Gastroesophageal sphincter (tissue), 4 donors: ENCODE data around the gene VSIG10. TPM values are rescaled to one million over a fixed set of nuclear protein-coding genes. Genes with fewer than 3 reads are reported as not detected.
A peak's percentile ranks its signal among the peaks of the same experiment; 100 is the strongest.

Source experiments
- ATAC-seq: fragments of 150-250 bp; one replicate; pipeline ENCODE4 v1.9.1; 2016; ENCODE audit warnings: mild to moderate bottlenecking, moderate library complexity
- H3K27ac ChIP-seq, 4 donors: fragments of 200-600 bp; sonication (generic) in 3 of 4; 1 replicate in 3 of 4; 2 replicates in 1 of 4; pipeline ENCODE4 v1.5.1; 2016 to 2019
- H3K27me3 ChIP-seq: fragments of 200-600 bp; sonication (generic); one replicate; pipeline ENCODE4 v1.5.1; 2019
- H3K36me3 ChIP-seq, 2 donors: fragments of 200-600 bp; sonication (generic); one replicate each; pipeline ENCODE4 v1.5.1; 2019; ENCODE audit warnings: control low read depth in 1 of 2
- H3K4me1 ChIP-seq, 3 donors: fragments of 200-600 bp; sonication (generic); 1 replicate in 2 of 3; 2 replicates in 1 of 3; pipeline ENCODE4 v1.5.1; 2016 to 2019; ENCODE audit warnings: control low read depth in 2 of 3
- H3K4me3 ChIP-seq, 2 donors: fragments of 200-600 bp; sonication (generic); one replicate each; pipeline ENCODE4 v1.5.1; 2019; ENCODE audit warnings: mild to moderate bottlenecking in 1 of 2, moderate library complexity in 1 of 2
- H3K9me3 ChIP-seq, 3 donors: fragments of 200-600 bp; sonication (generic); one replicate each; pipeline ENCODE4 v1.5.1; 2017 to 2019; ENCODE audit warnings: control low read depth in 2 of 3
- CTCF ChIP-seq, 4 experiments: fragments of 200-600 bp in 2 of 4; fragments of 450-650 bp in 2 of 4; sonication (generic) in 1 of 4; IDR thresholded peaks; one replicate each; pipeline ENCODE4 v1.5.1; 2017 to 2019; ENCODE audit warnings: antibody characterized with exemption in 4 of 4, mild to moderate bottlenecking in 2 of 4, moderate library complexity in 2 of 4
- EP300 ChIP-seq: sonication (generic); formaldehyde crosslinking; IDR thresholded peaks from one replicate; pipeline ENCODE4 v1.6.1; 2017; ENCODE audit warnings: antibody characterized with exemption, mild to moderate bottlenecking
- POLR2A ChIP-seq, 2 donors: fragments of 450-650 bp; IDR thresholded peaks; one replicate each; pipeline ENCODE4 v1.6.1; 2017; ENCODE audit warnings: antibody characterized with exemption in 2 of 2, mild to moderate bottlenecking in 2 of 2, moderate library complexity in 1 of 2
- POLR2AphosphoS5 ChIP-seq: sonication (generic); formaldehyde crosslinking; IDR thresholded peaks from one replicate; pipeline ENCODE4 v1.6.1; 2017; ENCODE audit warnings: antibody characterized with exemption
- WGBS, 2 donors: methylation state at CpG; one replicate each; pipeline ENCODE4 v1.1.5; 2018; ENCODE audit warnings: low coverage in 1 of 2; 5-methylcytosine and 5-hydroxymethylcytosine counted together
- total RNA-seq, 4 donors: library from RNA; depleted of rRNA; stranded (reverse); fragments of >200 nt; gene quantifications; one replicate each; pipeline ENCODE4 v1.1.0, GENCODE V29; 2016

VSIG10 gene
- total RNA-seq, 4 donors from 2014 or later: 14.7 to 24.6 (median 17.6) TPM

- H3K36me3 ChIP-seq: peaks cover 0 to 100% of the 10 kb centered on the region in 2 donors
- WGBS, 2 donors: 75 to 82% methylated on average over 3 to 7 of the region's 7 CpGs
- no peaks in the 10 kb centered on the region for H3K27me3 ChIP-seq
- H3K4me3 ChIP-seq: no peak overlapping the region
- peaks cover 0 to 15% (median 0%) of the 10 kb centered on the region in 3 donors for H3K4me1 ChIP-seq
- no peak for ATAC-seq
- no peaks in the 10 kb centered on the region for H3K9me3 ChIP-seq
- TF ChIP-seq EP300 (no peak), POLR2AphosphoS5 (no peak), POLR2A (IDR thresholded peaks at IDR 0.05) (no peak), CTCF (IDR thresholded peaks at IDR 0.05) (no peak)
- H3K27ac ChIP-seq: peak overlapping the region in 1 of 4 donors; percentile 4
Observed at GRCh38 chr12:118145113-118145797, 41.4 kb upstream of the VSIG10 start.

GRCh38 chr12:118144499-118144898 lies 40.7 kb upstream of the VSIG10 start:
- WGBS, 2 donors: 91 to 96% methylated on average over 8 to 10 of the region's 13 CpGs

GRCh38 chr12:118140825-118141224 lies 37.0 kb upstream of the VSIG10 start:
- Histone ChIP-seq H3K27me3 (no peaks in the 10 kb centered on the region), H3K9me3 (no peaks in the 10 kb centered on the region), H3K4me1 (peaks cover 0 to 46% (median 5%) of the 10 kb centered on the region in 3 donors), H3K36me3 (peaks cover 0 to 82% of the 10 kb centered on the region in 2 donors), H3K4me3 (no peak overlapping the region), H3K27ac (no peak overlapping the region)
- no peak for ATAC-seq
- WGBS, 2 donors: 89 to 97% methylated on average over 5 to 7 of the region's 8 CpGs
- TF ChIP-seq EP300 (no peak), CTCF (IDR thresholded peaks at IDR 0.05) (no peak), POLR2AphosphoS5 (no peak), POLR2A (IDR thresholded peaks at IDR 0.05) (no peak)

More at GRCh38 chr12:118144499-118144898, 40.7 kb upstream of the VSIG10 start:
- Histone ChIP-seq H3K36me3 (peaks cover 0 to 100% of the 10 kb centered on the region in 2 donors), H3K27me3 (no peaks in the 10 kb centered on the region), H3K27ac (peak overlapping the region in 1 of 4 donors; percentile 14), H3K9me3 (no peaks in the 10 kb centered on the region), H3K4me1 (peaks cover 0 to 19% (median 0%) of the 10 kb centered on the region in 3 donors), H3K4me3 (no peak overlapping the region)
- no peak for ATAC-seq
- TF ChIP-seq EP300 (no peak), POLR2A (IDR thresholded peaks at IDR 0.05) (no peak), POLR2AphosphoS5 (no peak)

GRCh38 chr12:118137148-118137678 lies 33.4 kb upstream of the VSIG10 start:
- TF ChIP-seq CTCF (IDR thresholded peaks at IDR 0.05) (no peak), POLR2A (IDR thresholded peaks at IDR 0.05) (no peak), POLR2AphosphoS5 (no peak), EP300 (no peak)
- H3K9me3 ChIP-seq: no peaks in the 10 kb centered on the region
- 60 to 83% methylated on average over 6 to 10 of the region's 10 CpGs for WGBS, 2 donors
- peaks cover 0 to 46% of the 10 kb centered on the region in 2 donors for H3K36me3 ChIP-seq
- H3K4me1 ChIP-seq: peaks cover 0 to 51% (median 5%) of the 10 kb centered on the region in 3 donors
- peak overlapping the region; percentile 85 to 100 for H3K4me3 ChIP-seq
- no peaks in the 10 kb centered on the region for H3K27me3 ChIP-seq
- no peak for ATAC-seq
- peak overlapping the region; percentile 76 to 96 (median 94) for H3K27ac ChIP-seq

GRCh38 chr12:118136559-118137003 lies 32.8 kb upstream of the VSIG10 start:
- H3K9me3 ChIP-seq: no peaks in the 10 kb centered on the region
- peak overlapping the region; percentile 76 to 96 (median 94) for H3K27ac ChIP-seq
- peak; percentile 52 for ATAC-seq
- H3K4me1 ChIP-seq: peaks cover 0 to 51% (median 5%) of the 10 kb centered on the region in 3 donors
- peak overlapping the region; percentile 85 to 100 for H3K4me3 ChIP-seq
- H3K27me3 ChIP-seq: no peaks in the 10 kb centered on the region
- peaks cover 0 to 40% of the 10 kb centered on the region in 2 donors for H3K36me3 ChIP-seq
- TF ChIP-seq POLR2A (IDR thresholded peaks at IDR 0.05) (no peak), POLR2AphosphoS5 (no peak), CTCF (IDR thresholded peaks at IDR 0.05) (no peak), EP300 (no peak)
- WGBS, 2 donors: 0 to 2% methylated on average over 3 to 4 of the region's 29 CpGs
